GM19035 (cell line): ENCODE results near the gene CHIT1.

ENCODE experiments used
- ATAC-seq: cut with Tn5 transposase; IDR thresholded peaks from one replicate; pipeline ENCODE4 v1.9.1; 2021; ENCODE audit not compliant: unreplicated experiment

Gene CHIT1

DNA sequence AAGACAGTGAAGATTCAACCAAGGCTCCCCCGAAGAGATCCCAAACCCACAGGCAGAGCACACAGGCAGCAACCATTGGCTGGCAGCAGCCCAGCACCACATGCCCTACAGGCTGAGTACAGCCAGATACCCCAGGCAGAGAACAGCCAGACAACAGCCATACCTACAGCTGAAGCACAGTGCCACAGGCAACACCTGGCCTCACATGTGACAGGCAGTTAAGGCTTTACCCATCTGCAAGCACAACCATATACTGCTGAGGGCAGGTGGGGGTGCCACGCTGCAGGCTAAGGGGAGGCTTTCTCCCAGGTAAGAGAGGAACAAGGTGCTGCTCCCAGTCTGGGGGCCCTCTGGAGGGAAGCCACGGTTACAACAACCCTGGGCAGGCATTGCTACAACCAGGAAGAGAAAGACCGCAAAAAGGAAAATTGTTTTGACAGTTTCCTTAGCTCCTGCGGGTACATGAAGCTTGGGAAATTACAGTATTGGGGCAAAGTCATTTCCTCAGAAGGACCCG, 12.3 kb downstream of the CHIT1 start:
- no peak for ATAC-seq

DNA sequence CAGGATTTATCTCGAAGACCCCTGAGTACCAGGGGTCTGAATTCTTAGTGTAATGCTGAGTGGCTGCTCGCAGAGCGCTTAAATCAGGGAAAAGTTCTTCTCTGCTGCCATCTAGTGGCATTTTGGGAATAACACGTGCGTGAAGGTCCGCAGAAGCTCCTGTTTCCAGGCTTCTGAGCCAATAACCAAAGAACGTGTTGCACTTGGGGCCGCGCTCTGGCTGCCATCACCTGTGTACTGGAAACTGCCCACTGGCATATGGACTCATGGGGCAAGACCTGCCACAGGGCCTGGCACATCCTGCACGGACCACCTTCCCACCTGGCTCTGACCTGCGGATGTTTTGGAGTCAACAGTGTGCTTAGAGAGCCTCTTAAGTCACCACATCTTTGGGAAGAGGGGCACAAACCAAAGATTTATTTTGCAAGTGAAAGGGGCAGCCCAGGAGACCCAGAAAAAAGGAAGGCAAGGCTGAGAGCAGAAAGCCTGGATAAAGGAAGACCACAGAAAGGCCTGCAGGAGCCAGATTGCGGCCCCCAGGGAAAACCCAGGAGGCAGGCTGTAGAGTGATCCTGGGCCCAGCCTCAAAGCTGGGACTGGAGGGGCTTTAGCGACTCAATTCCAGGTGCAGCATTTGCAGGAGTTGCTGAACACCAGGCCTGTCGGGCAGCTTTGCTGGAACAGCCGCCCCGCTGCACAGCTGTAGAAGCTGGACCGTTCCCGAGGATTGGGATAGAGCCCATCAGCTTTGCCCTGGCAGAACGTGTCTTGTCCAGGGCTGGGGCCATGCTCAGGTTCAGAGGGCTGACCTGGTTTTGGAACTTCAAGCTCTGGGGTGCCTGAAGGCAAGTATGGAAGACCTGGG, 13.0 kb downstream of the CHIT1 start:
- ATAC-seq = no peak

- no peak for ATAC-seq
Measured at GRCh38 chr1:203215573-203215972, 13.9 kb downstream of the CHIT1 start.

DNA sequence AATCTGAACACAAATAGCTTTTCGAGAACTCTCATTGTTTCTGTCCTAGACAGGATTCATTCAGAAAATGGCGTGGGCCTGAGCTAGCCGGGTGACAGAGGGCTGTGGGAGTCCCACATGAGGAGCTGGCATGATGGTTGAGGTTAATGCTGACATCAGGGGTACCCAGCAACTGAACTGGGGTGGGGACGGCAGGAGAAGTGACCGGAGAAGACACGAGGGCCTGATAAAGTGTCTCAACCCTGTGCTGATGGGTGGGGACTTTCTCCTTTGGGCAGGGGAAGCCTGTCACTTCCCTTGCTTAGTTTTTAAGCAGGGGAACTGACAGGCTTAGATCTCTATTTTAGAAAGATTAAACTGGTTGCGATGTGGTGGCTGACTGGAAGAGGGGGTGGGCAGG, 14.6 kb downstream of the CHIT1 start:
- no peak for ATAC-seq

DNA sequence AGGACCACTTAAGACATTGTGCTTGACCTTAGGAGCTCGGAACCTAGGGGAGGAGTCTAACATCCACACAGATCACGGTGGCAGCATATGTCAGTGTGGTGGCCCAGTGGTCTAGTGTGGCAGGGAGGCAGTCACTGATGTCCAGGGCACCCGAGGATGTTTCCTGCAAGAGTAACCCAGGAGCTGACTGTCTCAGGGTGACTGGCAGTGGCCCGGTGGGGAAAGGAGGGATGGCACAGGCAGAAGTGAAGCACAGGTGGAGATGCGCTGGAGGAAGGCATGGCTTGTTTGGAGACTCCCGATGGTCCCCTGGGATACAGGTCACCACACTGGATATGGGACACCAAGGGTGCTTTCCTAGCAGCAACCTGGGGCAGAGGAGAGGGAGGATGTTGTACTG, 16.3 kb downstream of the CHIT1 start:
- ATAC-seq = no peak

- no peak for ATAC-seq
Measured at GRCh38 chr1:203211812-203212211, 17.7 kb downstream of the CHIT1 start.

DNA sequence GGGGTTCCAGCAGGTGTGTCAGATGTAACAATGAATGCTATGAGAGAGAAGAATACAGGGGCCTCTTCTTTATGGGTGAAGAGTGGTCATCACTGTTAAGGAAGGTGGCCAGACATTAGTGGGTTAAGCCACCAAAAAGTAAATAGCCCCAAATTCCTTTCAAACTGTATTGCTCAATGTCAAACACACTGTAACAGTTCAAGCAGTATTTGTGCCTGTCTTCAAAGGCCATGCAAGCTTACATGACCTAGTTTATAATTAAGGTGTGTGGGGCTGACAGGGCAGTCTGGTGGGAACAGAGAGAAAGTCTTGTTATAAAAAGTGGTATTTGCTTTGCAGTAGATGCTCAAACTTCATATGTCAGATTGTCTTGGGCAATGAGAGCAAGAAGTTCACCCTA, 18.5 kb downstream of the CHIT1 start:
- no peak for ATAC-seq

DNA sequence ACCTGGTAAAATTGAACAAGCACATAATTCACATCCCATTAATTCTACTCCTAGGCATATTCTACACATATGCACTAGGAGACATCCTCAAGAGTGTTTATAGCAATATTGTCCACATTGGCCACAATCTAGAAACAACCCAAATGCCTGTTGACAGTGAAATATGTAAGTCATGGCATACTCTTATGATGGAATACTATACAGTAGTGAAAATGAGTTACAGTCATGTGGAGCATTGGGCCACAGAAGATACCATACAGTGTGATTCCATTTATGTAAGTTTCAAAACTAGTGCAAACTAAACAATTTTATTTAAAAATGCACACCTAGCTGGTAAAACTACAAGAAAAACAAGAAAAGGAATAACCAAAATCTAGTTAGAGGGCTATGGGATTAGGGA, 19.1 kb downstream of the CHIT1 start:
- ATAC-seq = no peak

DNA sequence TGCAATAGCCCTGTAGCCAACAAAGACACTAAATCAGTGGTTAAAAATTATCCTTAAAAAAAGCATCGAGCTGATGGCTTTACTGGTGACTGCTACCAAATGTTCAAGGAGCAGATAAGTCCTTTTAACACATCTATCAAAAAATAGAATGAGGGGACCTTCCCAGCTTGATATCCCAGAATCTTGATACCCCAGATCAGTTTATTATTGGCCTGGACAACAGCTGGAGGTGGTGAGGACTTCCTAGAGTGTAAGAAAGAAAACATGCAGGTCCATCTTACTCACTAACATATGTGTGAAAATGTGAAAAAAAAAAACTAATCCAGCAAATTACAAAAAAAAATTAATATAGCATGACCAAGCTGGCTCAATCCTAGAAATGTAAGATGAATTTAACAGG, 21.3 kb downstream of the CHIT1 start:
- no peak for ATAC-seq

DNA sequence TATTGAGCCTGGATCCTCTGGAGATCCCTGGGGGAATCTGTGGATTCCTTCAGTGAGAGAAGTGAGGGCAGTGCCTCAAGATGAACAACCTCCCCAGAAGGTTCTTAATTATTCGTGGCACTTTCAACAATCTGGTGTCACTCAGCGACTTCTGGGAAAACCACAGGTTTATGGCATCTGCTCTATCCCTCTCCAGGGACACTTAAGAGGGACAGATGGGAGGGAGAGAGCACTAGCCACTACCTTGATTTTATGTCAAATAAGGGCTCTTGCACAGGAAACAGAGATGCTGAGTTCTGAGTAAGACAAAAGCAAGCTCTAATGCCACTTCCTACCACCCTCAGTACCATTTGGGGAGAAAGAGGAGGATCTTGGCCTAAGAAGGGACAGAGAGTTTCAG, 21.7 kb downstream of the CHIT1 start:
- no peak for ATAC-seq

DNA sequence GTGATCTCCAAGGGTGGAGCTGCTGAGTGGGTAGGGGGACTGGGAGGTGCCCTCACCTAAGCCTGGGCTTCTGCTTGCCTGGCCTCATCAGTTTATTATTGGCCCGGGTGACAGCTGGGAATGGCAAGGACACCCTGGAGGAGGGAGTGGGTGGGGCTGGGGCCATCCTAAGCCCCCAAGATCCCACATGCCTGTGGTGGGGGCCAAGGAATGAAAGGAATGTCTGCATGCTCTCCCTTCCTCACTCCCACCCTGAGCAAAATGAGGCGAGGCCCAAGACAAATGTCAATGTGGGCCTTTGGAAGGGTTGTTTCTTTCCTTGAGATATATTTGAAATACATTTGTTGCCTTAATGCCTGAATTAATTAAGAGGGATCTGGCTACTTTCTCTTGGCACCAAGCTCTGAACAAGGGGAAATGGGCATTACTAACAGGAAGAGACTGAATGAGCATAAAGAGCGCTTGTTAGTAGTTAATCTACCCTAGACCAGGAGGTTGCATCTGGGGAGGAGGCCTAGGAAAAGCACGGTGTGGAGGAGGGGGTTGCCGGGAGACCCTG, 23.3 kb downstream of the CHIT1 start:
- no peak for ATAC-seq

DNA sequence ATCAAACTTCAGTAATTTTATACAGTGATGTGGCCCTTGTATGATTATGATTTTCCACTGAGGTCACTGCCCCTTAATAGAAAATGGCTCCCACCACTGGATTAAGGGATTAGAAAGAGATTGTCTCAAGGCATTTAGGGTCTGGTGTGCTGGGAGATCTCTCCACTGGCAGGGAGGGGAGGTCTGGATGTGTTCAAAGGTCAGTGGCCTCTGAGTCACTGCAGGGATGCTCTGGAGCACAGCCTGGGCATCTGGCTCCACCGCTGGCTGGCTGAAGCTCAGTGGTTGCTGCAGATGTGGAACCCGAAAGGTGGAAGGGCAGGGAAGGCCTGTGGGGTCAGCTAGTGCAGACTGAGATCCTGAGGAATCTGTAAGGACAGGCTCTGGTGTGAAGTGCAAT, 24.7 kb downstream of the CHIT1 start:
- no peak for ATAC-seq

DNA sequence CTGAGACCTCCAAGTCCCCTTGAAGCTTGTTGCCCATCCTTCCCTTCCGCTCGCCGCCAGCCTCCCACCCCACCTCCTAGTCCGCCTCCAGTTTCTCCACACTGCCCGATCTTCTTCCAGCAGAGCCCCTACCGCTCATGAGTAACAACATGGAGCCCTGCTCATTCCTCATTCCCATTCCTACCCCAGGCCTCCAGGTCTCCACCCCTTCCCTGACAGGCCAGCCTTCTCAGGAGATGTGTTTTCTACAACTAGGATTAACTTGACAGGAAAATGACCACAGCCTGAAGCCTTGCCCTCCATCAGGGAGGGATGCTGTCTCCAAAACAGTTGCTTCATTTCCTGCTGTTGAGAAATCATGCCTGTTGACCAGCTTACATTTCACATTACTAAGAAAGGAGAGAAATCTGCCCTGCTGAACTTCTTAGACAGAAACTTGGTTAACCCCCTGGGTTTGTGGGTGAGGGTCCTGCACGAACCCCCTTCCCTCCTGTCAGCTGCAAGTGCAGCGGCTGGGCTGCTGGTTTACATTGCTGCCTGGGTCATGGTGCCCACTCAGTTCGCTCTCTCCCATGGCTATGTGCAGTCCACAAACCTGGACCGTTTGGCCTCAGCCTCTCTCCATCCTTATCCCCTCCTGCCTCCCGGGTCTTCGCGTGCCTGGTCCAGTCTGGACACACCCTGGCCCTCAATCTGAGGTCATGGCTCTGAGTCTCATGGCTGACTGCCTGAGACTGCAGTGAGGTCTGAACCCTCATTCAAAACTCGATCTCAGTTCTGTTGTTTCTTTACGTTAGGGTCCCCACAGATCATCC, 26.8 kb downstream of the CHIT1 start:
- ATAC-seq = no peak

- ATAC-seq = no peak
Measured at GRCh38 chr1:203201516-203202205, 27.8 kb downstream of the CHIT1 start.

DNA sequence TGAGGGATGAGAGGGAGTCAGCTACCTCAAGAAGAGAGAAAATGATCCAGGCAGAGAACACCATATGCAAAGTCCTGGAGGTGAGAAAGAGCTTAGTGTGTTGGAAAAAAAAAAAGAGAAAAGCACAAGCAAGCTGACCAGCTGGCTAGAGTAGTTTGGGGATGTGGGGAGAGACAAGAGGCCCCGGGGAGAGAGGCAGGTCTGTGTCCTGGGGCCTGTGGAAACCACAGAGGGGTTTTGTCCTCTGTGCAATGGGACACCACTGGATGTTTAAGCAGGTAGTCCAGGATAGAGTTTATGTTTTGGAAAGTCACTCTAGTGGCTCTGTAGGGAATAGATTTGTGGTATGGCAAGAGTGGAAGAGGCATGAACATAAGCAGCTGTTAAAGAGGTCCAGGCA, 28.6 kb downstream of the CHIT1 start:
- ATAC-seq = no peak

DNA sequence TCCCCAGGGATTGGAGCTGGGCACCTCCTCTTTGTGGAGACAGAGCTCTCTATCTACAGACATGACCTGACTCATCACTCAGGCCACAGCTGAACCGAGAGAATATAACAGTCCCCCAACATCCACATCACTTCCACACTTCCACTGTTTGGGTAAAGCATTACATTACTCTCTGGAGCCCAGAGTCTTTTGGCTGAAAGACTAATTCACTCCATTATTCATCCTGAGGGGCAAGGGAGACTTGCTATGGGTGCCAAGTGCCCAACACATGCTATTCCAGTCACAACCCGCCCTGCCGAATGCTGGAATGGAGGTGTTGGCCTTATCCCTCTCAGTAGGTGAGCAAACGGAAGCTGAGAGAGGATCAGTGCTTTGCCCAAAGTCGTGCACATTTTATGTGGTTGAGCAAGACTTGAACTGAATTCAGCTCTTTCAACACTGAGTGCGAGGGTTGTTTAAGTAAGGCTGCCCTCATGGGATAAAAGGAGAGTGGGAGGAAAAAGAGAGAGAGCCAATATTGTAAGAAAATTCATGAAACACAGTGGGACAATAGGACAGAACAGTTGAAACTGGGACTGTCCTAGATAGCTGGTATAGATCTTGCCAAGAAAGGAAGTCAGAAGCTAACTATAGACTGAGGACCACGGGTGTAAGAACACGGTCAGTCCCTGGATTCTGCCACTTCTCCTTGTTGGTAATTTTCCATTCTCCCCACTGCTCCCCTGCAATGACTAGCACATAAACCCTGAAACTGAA, 29.5 kb downstream of the CHIT1 start:
- ATAC-seq = no peak

DNA sequence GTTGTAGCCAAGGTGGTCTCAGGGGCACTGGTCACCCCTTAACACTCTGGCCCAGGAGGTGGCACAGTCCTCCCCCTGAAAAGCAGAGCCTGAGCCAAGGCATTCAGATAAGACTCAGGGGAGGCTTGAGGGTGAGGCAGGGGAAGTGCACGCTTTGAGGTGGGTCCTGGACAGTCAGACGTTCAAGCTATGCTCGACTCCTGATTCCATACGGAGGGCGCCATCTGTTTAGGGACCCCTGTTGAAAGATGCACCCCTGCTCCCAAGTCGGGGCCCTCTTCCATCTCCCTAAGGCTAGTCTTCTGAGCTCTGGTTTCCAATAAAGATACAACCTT, 30.0 kb downstream of the CHIT1 start:
- no peak for ATAC-seq

DNA sequence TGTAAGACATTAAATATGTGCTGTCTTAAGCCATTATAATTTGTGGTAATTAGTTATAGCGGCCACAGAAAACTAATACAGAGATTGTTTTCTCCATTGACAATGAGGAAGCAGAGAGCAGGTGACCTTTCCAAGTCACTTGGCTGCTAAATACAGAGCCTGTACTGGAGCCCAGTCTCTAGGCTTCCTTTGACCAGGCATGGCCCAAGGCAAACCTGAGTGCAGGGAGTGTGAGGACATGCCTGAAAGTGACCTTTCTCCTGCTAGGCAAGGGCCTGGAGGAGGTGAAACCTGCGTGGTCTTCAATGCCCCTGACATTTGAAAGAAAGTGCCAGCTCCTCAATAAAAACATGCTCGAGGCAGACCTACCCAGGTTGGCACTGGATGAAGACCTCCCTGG, 30.5 kb downstream of the CHIT1 start:
- ATAC-seq = no peak

DNA sequence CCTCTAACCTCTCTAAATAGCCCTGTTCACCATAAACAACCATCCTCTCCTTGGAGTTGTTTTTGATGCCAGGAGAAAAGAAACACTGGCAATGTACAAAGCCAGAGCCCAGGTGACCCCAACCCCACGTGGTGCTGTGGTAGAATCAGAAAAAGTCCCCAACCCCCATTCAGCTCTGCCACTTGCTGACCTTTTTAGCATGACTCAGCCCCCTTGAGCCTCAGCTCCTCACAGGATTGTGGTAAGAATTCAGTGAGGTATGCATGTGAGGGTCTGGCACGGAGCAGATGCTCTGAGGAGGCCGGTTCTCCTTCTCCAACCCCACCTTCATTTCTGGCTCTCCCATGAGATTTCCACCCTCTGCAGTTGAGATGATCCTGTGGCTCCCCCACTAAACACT, 31.8 kb downstream of the CHIT1 start:
- no peak for ATAC-seq

DNA sequence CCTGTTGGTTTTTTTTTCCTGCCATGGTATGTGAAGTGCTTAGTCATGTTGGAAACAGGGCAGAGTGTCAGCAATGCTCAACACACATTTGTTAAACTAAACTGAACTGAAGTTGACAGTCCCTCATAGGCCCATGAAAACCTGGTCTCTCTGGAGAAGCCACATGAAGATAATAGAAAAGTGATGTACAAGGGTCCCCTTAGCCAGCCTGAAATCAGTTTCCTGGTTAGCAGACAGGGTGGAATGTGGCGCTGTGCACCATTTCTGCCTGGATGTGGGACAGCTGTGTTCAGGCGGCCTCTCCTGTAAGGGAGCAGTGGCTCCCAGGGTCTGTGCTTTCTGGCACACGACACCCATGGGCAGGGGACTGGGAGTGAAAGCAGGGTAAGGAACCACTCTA, 33.1 kb downstream of the CHIT1 start:
- no peak for ATAC-seq

DNA sequence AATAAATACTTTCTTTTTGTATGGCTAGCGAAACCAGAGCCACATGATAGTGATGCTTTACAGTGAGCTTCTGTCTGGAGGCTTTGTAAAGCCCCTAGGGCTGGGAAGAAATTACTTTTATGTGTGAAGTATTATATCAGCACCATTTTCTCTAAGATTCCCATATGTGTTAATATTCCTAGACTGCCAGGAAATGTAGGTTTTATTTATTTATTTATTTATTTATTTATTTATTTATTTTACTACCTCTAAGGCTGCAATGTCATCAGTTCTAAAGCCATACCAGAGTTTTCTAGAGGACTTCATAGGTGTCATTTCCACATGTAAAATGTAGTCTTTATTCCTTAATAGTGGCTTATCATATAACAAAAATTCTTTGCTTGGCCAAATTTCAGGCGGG, 38.5 kb downstream of the CHIT1 start:
- no peak for ATAC-seq
